ENCODE data around the gene MGMT.

DNA sequence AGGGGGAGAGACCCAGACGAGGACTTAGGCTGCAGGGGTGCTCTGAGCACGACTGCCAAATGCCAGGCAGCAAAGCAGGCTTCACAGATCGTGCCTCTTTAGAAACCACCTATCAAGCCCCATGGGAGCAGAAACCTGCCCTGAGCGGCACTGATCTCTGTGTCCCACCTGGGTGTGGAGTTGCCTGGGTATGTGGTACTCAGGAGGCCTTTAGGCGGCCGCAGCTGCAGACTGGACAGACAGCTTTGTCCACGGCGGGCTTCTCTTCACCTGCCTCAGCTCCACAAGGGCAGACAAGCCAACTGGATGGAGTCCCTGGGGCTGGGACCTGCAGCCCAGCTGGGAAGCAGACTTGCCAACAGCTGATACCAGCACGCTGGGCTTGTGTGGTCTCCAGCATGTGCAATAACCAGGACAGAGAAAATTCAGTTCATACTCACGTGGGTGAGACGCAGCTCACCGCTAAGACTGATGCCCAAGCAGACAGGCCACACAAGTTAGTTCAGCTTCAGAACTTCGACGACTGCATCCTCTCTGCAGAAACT is 333.8 kb downstream of the MGMT start:
- TF ChIP-seq, protein P1, sequence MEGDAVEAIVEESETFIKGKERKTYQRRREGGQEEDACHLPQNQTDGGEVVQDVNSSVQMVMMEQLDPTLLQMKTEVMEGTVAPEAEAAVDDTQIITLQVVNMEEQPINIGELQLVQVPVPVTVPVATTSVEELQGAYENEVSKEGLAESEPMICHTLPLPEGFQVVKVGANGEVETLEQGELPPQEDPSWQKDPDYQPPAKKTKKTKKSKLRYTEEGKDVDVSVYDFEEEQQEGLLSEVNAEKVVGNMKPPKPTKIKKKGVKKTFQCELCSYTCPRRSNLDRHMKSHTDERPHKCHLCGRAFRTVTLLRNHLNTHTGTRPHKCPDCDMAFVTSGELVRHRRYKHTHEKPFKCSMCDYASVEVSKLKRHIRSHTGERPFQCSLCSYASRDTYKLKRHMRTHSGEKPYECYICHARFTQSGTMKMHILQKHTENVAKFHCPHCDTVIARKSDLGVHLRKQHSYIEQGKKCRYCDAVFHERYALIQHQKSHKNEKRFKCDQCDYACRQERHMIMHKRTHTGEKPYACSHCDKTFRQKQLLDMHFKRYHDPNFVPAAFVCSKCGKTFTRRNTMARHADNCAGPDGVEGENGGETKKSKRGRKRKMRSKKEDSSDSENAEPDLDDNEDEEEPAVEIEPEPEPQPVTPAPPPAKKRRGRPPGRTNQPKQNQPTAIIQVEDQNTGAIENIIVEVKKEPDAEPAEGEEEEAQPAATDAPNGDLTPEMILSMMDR (IDR thresholded peaks at IDR 0.05), result no peak
- TF ChIP-seq POLR2A (IDR thresholded peaks at IDR 0.05), result no peak
